GM19025 (cell line): ENCODE data around the gene EID1.
A peak's percentile ranks its signal among the peaks of the same experiment; 100 is the strongest.
"Not testable (repeated sequence)": the region's sequence is repeated elsewhere in the genome, so short reads cannot be mapped to it uniquely, and the experiment has no call there.

ENCODE experiments used
- ATAC-seq: cut with Tn5 transposase; IDR thresholded peaks from one replicate; pipeline ENCODE4 v1.9.1; 2021; ENCODE audit warnings: mild to moderate bottlenecking, low read depth, moderate library complexity; ENCODE audit not compliant: unreplicated experiment

EID1 gene

GRCh38 chr15:48877630-48878595 lies at the start of gene EID1:
Gene EID1 (plus strand): TSS chr15:48878134. CDS start chr15:48878177, 43 bp downstream.
- peak; percentile 95 for ATAC-seq

- ATAC-seq, result no peak
These were observed 49.5 kb upstream of the EID1 start for GRCh38 chr15:48828471-48828870.

- ATAC-seq, result no peak
These were observed 49.0 kb upstream of the EID1 start for GRCh38 chr15:48828906-48829305.

GRCh38 chr15:48832648-48833047 lies 45.3 kb upstream of the EID1 start:
- ATAC-seq, result no peak

GRCh38 chr15:48833526-48834239 lies 44.3 kb upstream of the EID1 start:
- ATAC-seq, result no peak

- ATAC-seq, result no peak
These were observed 43.2 kb upstream of the EID1 start for GRCh38 chr15:48834756-48835155.

- ATAC-seq, result no peak
These were observed 35.4 kb upstream of the EID1 start for GRCh38 chr15:48842501-48842900.

GRCh38 chr15:48845123-48845522 lies 32.8 kb upstream of the EID1 start:
- no peak for ATAC-seq

GRCh38 chr15:48850648-48851047 lies 27.3 kb upstream of the EID1 start:
- no peak for ATAC-seq

- ATAC-seq, result no peak
These were observed 26.0 kb upstream of the EID1 start for GRCh38 chr15:48851956-48852355.

GRCh38 chr15:48854434-48854833 lies 23.5 kb upstream of the EID1 start:
- ATAC-seq, result not testable (repeated sequence)

- no peak for ATAC-seq
These were observed 22.2 kb upstream of the EID1 start for GRCh38 chr15:48855501-48856440.

- no peak for ATAC-seq
These were observed 21.0 kb upstream of the EID1 start for GRCh38 chr15:48856942-48857341.

- ATAC-seq, result no peak
These were observed 19.5 kb upstream of the EID1 start for GRCh38 chr15:48858401-48858800.

GRCh38 chr15:48859426-48859825 lies 18.5 kb upstream of the EID1 start:
- no peak for ATAC-seq

- no peak for ATAC-seq
These were observed 16.0 kb upstream of the EID1 start for GRCh38 chr15:48861813-48862431.

GRCh38 chr15:48862705-48863104 lies 15.2 kb upstream of the EID1 start:
- no peak for ATAC-seq

- ATAC-seq, result no peak
These were observed 12.4 kb upstream of the EID1 start for GRCh38 chr15:48865370-48866079.

- ATAC-seq, result no peak
These were observed 11.8 kb upstream of the EID1 start for GRCh38 chr15:48866141-48866563.
